Neural progenitor cell (in vitro differentiated cells): ENCODE data around the gene MGAT4A. TPM values are rescaled to one million over a fixed set of nuclear protein-coding genes. Genes with fewer than 3 reads are reported as not detected.

Experiments used
- DNase-seq: peaks from one replicate; pipeline ENCODE4 v3.0.0-alpha.2; 2016; ENCODE audit warnings: low spot score
- H2AFZ ChIP-seq: fragments of 200-600 bp; sonication (generic); replicated peaks from 2 replicates; pipeline ENCODE4 v1.6.1; 2016; ENCODE audit warnings: antibody characterized with exemption
- H3F3A ChIP-seq: fragments of 200-600 bp; sonication (generic); 2 replicates; pipeline ENCODE4 v1.6.1; 2016; ENCODE audit warnings: antibody characterized with exemption, low read depth
- H3K27ac ChIP-seq: fragments of 200-600 bp; sonication (generic); 2 replicates; pipeline ENCODE4 v1.5.1; 2016; ENCODE audit warnings: mild to moderate bottlenecking
- H3K27me3 ChIP-seq: fragments of 200-600 bp; sonication (generic); 2 replicates; pipeline ENCODE4 v1.6.1; 2016; ENCODE audit warnings: mild to moderate bottlenecking, moderate library complexity
- H3K36me3 ChIP-seq: fragments of 200-600 bp; sonication (generic); 2 replicates; pipeline ENCODE4 v1.5.1; 2016
- H3K4me1 ChIP-seq: fragments of 200-600 bp; sonication (generic); 2 replicates; pipeline ENCODE4 v1.6.1; 2016; ENCODE audit warnings: mixed run types
- H3K4me2 ChIP-seq: fragments of 200-600 bp; sonication (generic); 2 replicates; pipeline ENCODE4 v1.6.1; 2016
- H3K4me3 ChIP-seq: fragments of 200-600 bp; sonication (generic); 2 replicates; pipeline ENCODE4 v1.5.1; 2016
- H3K79me2 ChIP-seq: fragments of 200-600 bp; sonication (generic); 2 replicates; pipeline ENCODE4 v1.6.1; 2016; ENCODE audit warnings: low read depth
- H3K9ac ChIP-seq: fragments of 200-600 bp; sonication (generic); 2 replicates; pipeline ENCODE4 v1.6.1; 2016
- H3K9me3 ChIP-seq: fragments of 200-600 bp; sonication (generic); 2 replicates; pipeline ENCODE4 v1.5.1; 2016; ENCODE audit warnings: low read depth
- H4K20me1 ChIP-seq: fragments of 200-600 bp; sonication (generic); 2 replicates; pipeline ENCODE4 v1.6.1; 2016; ENCODE audit warnings: low read depth
- H3K27ac Mint-ChIP-seq: 3 replicates; pipeline ENCODE4 v1.8.0; 2021; ENCODE audit warnings: mixed read lengths
- H3K27me3 Mint-ChIP-seq: 2 replicates; pipeline ENCODE4 v1.8.0; 2022; ENCODE audit warnings: low read depth, mild to moderate bottlenecking, inconsistent platforms, moderate library complexity, mixed read lengths; ENCODE audit not compliant: insufficient read depth
- H3K36me3 Mint-ChIP-seq: 3 replicates; pipeline ENCODE4 v1.8.0; 2021; ENCODE audit warnings: mixed read lengths
- H3K4me1 Mint-ChIP-seq: 3 replicates; pipeline ENCODE4 v1.8.0; 2021; ENCODE audit warnings: mixed read lengths
- H3K4me3 Mint-ChIP-seq: 3 replicates; pipeline ENCODE4 v1.8.0; 2021; ENCODE audit warnings: mild to moderate bottlenecking, moderate library complexity, mixed read lengths
- H3K9me3 Mint-ChIP-seq: 3 replicates; pipeline ENCODE4 v1.8.0; 2020; ENCODE audit warnings: mixed read lengths
- EZH2 ChIP-seq: fragments of 200-600 bp; sonication (generic); IDR thresholded peaks from 2 replicates; pipeline ENCODE4 v1.6.1; 2017; ENCODE audit warnings: antibody characterized with exemption, mild to moderate bottlenecking, moderate library complexity
- EZH2phosphoT487 ChIP-seq: fragments of 200-600 bp; sonication (generic); IDR thresholded peaks from 2 replicates; pipeline ENCODE4 v1.6.1; 2017; ENCODE audit warnings: antibody characterized with exemption
- total RNA-seq: library from RNA; depleted of rRNA; stranded (reverse); fragments of >200 nt; gene quantifications from 2 replicates; pipeline ENCODE4 v1.2.3, GENCODE V29; 2015; ENCODE audit warnings: low replicate concordance
- TF ChIP-seq, protein P1 (sequence below): fragments of 200-600 bp; sonication (generic); IDR thresholded peaks from 2 replicates; pipeline ENCODE4 v1.5.1; 2017; ENCODE audit warnings: antibody characterized with exemption, mild to moderate bottlenecking

MGAT4A gene
- total RNA-seq, 1 donor from 2014 or later: 8.0 TPM

DNA sequence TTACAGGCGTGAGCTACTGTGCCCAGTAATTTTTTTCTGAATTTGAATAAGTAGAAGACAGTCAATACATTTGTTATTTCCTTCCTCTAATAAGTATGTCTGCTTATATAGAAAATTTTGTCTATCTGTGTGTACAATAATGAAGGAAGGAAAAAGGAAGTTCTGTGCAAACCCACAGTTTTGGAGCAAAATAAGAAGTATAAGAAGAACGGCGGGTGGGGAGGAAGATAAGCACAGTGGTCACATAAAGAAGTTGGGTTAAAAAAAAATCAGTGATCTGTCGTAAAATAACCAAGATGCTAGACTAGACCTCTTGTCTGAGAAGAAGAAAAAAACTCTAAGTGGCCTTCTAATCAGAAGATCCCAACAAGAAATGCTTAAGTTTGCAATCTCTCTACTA, 20.2 kb downstream of the MGAT4A start:
- no peak overlapping the region for H3K4me3 Mint-ChIP-seq
- no peaks in the 10 kb centered on the region for H3F3A ChIP-seq
- H3K27me3 ChIP-seq: no peaks in the 10 kb centered on the region
- H3K27ac ChIP-seq: no peak overlapping the region
- H4K20me1 ChIP-seq: no peaks in the 10 kb centered on the region
- no peaks in the 10 kb centered on the region for H3K36me3 Mint-ChIP-seq
- no peaks in the 10 kb centered on the region for H3K4me1 ChIP-seq
- no peaks in the 10 kb centered on the region for H3K36me3 ChIP-seq
- H3K4me3 ChIP-seq: no peak overlapping the region
- H3K4me2 ChIP-seq: no peak overlapping the region
- H2AFZ ChIP-seq: no peak overlapping the region
- no peaks in the 10 kb centered on the region for H3K4me1 Mint-ChIP-seq
- H3K27me3 Mint-ChIP-seq: peaks cover 3% of the 10 kb centered on the region
- no peaks in the 10 kb centered on the region for H3K9me3 Mint-ChIP-seq
- H3K9me3 ChIP-seq: no peaks in the 10 kb centered on the region
- no peaks in the 10 kb centered on the region for H3K79me2 ChIP-seq
- DNase-seq: no peak
- no peak overlapping the region for H3K9ac ChIP-seq
- H3K27ac Mint-ChIP-seq: no peak overlapping the region
- TF ChIP-seq, protein P1, sequence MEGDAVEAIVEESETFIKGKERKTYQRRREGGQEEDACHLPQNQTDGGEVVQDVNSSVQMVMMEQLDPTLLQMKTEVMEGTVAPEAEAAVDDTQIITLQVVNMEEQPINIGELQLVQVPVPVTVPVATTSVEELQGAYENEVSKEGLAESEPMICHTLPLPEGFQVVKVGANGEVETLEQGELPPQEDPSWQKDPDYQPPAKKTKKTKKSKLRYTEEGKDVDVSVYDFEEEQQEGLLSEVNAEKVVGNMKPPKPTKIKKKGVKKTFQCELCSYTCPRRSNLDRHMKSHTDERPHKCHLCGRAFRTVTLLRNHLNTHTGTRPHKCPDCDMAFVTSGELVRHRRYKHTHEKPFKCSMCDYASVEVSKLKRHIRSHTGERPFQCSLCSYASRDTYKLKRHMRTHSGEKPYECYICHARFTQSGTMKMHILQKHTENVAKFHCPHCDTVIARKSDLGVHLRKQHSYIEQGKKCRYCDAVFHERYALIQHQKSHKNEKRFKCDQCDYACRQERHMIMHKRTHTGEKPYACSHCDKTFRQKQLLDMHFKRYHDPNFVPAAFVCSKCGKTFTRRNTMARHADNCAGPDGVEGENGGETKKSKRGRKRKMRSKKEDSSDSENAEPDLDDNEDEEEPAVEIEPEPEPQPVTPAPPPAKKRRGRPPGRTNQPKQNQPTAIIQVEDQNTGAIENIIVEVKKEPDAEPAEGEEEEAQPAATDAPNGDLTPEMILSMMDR: no peak
- TF ChIP-seq EZH2phosphoT487: no peak
- TF ChIP-seq EZH2: no peak

DNA sequence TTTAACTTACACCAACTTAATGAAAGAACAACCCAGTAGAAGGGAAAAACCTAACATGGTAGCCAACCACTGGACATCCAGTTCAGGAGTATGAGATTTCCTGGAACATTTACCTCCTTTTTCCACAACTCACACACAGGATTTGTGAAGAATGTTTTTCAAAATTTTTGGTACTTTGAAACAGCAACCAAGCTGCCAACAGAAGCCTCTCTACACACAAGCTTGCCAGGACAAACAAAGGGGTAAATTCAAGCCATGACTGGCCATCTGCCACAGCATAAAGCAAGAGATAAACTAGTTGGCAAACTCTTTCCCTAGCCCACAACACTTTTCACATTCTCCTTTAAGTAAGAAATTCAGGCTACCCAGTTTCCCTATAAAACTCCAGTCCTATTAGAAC, 21.4 kb downstream of the MGAT4A start:
- H3K36me3 Mint-ChIP-seq: no peaks in the 10 kb centered on the region
- H3K4me3 Mint-ChIP-seq: no peak overlapping the region
- TF ChIP-seq EZH2 (no peak), EZH2phosphoT487 (no peak)
- TF ChIP-seq, protein P1: no peak
- no peak for DNase-seq
- no peaks in the 10 kb centered on the region for H3K9me3 Mint-ChIP-seq
- Histone ChIP-seq H3K4me3 (no peak overlapping the region), H3K27ac (no peak overlapping the region), H4K20me1 (no peaks in the 10 kb centered on the region), H3K36me3 (no peaks in the 10 kb centered on the region), H3K27me3 (no peaks in the 10 kb centered on the region), H3K4me1 (no peaks in the 10 kb centered on the region), H3K79me2 (no peaks in the 10 kb centered on the region), H3K4me2 (no peak overlapping the region), H3K9me3 (no peaks in the 10 kb centered on the region), H2AFZ (no peak overlapping the region), H3K9ac (no peak overlapping the region), H3F3A (no peaks in the 10 kb centered on the region)
- H3K4me1 Mint-ChIP-seq: no peaks in the 10 kb centered on the region
- H3K27me3 Mint-ChIP-seq: peaks cover 3% of the 10 kb centered on the region
- H3K27ac Mint-ChIP-seq: no peak overlapping the region

DNA sequence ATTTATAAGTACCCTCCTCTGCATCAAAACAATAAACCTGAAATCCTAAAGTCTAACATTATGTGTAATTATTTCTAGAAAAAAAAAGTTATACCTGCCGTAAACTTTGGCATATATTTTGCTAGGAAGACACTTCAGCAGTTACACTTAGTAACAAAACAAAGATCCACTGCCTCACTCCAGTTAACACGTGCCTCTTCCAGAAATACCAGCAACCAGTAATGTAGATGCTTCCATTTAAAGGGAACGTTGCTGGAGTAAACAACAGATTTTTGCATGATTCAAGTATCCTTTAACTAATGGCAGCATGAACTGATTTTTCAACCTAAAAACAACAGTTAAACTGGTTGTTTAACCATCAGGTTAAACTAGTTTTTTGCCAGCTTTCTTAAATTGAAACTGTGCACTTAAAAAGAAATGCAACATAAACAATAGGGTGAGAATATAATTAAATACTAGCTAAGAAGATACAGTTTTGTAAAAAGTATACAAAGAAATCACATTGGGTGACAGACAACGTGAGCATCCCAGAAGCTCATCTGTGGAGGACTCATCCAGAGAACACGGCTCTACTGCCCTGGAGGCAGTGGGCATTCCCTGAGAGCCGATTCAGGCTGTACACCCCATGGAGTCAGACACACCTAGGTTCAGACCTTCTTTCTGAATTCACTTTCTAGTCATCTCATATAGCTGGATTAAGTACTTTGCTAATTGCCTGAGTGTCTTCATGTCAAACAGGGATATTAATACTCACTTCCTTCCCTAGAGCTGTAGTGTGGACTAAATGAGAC, 22.3 kb downstream of the MGAT4A start:
- Histone ChIP-seq H3K27ac (no peak overlapping the region), H2AFZ (no peak overlapping the region), H3K79me2 (no peaks in the 10 kb centered on the region)

More for the DNA sequence above, 22.3 kb downstream of the MGAT4A start:
- H3K36me3 ChIP-seq: no peaks in the 10 kb centered on the region
- H3K4me2 ChIP-seq: no peak overlapping the region
- Mint-ChIP-seq H3K27ac (no peak overlapping the region), H3K9me3 (no peaks in the 10 kb centered on the region), H3K27me3 (peaks cover 3% of the 10 kb centered on the region), H3K4me3 (no peak overlapping the region), H3K36me3 (no peaks in the 10 kb centered on the region), H3K4me1 (no peaks in the 10 kb centered on the region)
- no peaks in the 10 kb centered on the region for H3K4me1 ChIP-seq
- H3K27me3 ChIP-seq: no peaks in the 10 kb centered on the region
- no peaks in the 10 kb centered on the region for H3K9me3 ChIP-seq
- no peaks in the 10 kb centered on the region for H4K20me1 ChIP-seq
- H3K4me3 ChIP-seq: no peak overlapping the region
- DNase-seq: no peak
- TF ChIP-seq EZH2 (no peak), EZH2phosphoT487 (no peak)
- TF ChIP-seq, protein P1: no peak
- no peak overlapping the region for H3K9ac ChIP-seq
- H3F3A ChIP-seq: no peaks in the 10 kb centered on the region
